Activated gamma-delta T cell (primary cell): ENCODE measurements around the gene SKA1.

Source experiments
- DNase-seq: peaks from one replicate; lab custom pipeline; 2025; lab: John Stamatoyannopoulos, UW
- total RNA-seq, 2 donors: gene quantifications; one replicate each; lab custom pipeline; 2026; lab: John Stamatoyannopoulos, UW

SKA1 gene, protein sequence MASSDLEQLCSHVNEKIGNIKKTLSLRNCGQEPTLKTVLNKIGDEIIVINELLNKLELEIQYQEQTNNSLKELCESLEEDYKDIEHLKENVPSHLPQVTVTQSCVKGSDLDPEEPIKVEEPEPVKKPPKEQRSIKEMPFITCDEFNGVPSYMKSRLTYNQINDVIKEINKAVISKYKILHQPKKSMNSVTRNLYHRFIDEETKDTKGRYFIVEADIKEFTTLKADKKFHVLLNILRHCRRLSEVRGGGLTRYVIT
- 1.3 to 2.1 reads per million in 2 donors for total RNA-seq

- DNase-seq = peak; percentile 82
Measured at GRCh38 chr18:50374753-50375391, at the start of gene SKA1. Gene SKA1 (plus strand): TSS chr18:50375046. CDS start chr18:50375831, 785 bp downstream.

DNA sequence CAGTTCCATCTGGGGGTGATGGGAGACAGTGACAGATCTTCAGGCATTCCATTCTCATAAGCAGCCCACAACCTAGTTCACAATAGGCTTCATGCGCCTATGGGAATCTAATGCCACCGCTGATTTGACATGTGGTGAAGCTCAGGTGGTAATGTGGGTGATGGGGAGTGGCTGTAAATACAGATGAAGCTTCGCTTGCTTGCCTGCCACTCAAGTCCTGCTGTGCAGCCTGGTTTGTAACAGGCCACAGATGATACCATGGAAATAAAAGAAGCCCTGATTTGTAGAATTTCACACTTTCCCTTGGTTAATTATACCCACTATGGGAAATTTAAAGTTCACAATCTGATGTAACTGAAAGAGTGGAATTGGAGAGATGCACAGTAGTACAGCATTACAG, 46.9 kb upstream of the SKA1 start:
- no peak for DNase-seq

DNA sequence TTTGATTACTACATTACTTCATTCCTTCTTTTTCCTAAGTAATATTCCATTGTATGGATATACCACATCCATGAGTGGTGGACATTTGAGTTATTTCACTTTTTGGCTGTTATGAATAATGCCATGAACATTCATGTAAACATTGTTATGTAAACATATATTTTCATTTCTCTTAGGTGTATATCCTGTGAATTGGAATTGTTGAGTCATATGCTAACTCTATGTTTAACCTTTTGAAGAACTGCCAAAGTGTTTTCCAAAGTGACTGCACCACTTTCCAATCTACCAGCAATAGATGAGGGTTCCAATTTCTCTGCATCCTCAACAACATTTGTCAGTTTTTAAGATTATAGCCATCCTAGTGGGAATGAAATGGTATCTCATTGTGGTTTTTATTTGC, 44.7 kb upstream of the SKA1 start:
- no peak for DNase-seq

- DNase-seq = no peak
Measured at GRCh38 chr18:50331691-50332090, 43.2 kb upstream of the SKA1 start.

- DNase-seq = no peak
Measured at GRCh38 chr18:50334546-50335152, 40.2 kb upstream of the SKA1 start.

DNA sequence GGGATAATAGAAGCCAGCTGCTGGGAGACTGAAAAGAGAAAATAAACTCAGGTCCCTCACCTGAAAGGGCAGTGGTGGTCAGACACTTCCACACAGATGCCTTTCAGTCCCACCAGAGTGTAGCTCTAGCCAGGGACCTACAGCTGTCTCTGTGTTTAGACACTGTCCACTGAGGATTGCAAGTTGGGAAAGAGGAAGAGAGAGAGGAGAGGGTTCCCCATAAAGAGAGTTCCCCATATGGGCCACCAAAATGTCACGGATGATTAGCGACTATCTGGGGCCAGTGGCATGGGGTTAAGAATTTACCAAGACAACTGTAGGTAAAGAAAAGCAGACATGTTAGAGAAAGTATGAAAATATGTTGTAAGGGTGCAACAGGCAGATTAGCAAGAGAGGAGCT, 36.7 kb upstream of the SKA1 start:
- DNase-seq = no peak

DNA sequence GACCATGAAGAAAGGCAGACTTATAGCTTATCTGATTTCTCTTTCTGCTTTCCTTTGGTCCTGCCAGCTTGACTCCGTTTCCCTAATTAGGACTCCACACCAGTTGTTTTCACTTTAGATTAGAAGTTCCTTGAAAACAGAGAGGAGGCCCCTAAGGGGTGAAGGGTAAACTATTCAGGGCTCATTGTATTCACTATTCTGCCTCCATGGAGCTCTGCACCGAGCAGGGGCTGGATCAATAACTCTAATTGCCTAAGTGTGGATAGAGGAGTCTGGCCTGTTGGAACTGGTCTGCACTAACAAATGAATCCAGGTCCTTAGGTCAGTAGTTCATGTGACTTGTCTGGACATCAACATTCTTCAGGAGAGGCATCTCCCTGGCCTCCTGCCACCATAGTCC, 36.1 kb upstream of the SKA1 start:
- no peak for DNase-seq

- peak; percentile 4 for DNase-seq
Measured at GRCh38 chr18:50340078-50340477, 34.8 kb upstream of the SKA1 start.

DNA sequence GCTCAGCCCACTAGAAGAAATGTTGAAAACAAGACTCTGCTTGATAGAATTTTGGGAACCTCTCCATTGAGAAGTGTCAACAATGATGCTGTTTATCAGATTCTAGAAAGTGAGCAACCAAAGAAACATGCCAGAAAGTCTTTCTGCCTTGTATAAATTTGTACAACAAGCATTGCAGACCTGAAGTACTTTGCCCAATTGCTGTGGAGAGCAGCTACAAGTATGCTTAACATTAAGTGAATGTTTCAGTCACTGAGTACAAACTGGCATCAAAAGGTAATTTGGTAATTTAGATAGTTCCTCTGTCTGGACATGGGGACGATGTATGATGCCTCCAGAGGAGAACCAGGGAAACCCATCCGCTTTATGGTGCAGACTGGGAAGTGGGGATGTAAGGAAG, 33.4 kb upstream of the SKA1 start:
- DNase-seq = no peak

DNA sequence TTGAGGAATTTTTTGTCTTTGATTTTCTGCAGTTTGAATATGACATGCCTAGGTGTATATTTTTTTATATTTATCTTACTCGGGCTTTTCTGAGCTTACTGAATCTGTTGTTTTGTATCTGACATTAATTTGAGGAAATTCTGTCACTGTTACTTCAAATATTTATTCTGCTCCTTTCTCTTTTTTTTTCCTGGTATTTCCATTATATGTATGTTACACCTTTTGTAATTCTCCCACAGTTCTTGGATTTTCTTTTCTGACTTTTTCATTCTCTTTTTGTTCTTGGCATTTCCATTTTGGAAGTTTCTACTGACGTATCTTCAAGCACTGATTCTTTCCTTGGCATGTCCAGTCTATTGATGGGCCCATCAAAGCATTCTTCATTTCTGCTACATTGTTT, 24.1 kb upstream of the SKA1 start:
- DNase-seq = no peak

DNA sequence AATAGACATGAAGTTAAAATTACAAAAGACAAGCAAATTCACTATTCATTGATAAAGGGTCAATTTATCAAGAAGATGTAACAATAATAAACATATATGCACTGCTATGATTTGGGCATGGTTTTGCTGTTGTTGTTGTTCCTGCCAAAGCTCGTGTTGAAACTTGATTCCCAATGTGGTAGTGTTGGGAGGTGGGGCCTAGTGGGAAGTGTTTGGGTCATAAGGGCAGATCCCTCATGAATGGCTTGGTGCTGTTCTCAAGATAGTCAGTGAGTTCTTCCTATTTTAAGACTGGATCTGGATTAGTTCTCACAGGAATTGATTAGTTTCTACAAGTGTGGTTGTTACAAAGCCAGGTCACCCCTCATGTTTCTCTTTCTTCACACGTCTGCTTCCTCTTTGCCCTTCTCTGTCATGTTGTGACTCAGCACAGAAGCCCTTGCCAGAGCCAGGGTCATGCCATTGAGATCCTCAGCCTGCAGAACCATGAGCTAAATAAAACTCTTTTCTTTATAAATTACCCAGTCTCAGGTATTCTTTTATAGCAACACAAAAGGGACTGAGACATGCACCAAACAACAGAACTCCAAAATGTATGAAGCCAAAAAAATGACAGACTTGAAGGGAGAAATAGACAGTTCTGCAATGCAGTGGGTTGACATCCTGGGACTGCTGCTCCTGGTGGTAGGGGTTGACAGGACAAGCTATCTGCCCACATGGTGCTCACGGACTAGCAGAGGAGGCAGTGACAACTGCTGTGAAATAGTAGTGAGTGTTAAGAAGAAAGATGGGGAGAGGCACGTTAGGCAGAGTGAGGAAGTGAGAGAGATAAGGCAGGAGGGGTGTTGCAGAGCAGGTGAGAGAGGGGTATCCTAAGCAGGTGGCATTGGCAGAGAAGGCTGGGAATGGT, 18.6 kb upstream of the SKA1 start:
- DNase-seq = no peak

DNA sequence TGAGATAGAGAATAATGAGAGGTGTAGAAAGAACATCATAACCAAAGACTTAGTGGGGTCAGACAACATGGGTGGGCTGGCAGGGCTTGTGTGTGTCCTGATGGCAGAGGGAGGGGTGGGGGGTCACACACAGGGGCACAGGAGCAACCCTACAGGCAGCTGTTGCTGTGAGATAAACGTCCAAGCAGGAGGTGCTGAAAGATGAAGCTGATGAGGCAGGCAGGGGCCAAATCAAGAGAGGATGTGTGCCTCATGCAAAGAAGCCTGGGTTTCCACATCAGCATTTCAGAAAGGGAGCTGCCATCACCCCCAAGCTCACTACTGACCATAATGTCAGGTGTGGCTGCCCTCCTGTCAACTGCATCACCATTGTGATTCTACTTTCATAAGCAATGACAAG, 16.0 kb upstream of the SKA1 start:
- no peak for DNase-seq

DNA sequence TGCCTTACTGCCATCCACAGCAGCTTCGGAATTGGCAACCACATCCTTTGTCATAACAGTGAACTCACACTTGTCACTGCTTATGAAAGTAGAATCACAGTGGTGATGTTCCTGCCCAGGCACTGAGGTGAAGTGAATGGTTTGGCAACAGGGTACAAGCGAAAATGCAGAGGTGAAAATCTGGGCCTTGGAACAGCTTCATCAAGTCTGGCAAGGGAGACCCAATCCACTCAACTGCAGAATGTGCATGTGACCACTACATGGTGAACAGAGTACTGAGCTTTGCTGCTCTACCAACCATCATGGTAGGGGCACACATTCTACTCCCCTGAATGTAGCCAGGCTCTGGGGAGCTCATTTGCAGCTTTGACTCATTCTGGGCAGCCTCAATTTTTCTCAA, 15.0 kb upstream of the SKA1 start:
- DNase-seq = no peak

DNA sequence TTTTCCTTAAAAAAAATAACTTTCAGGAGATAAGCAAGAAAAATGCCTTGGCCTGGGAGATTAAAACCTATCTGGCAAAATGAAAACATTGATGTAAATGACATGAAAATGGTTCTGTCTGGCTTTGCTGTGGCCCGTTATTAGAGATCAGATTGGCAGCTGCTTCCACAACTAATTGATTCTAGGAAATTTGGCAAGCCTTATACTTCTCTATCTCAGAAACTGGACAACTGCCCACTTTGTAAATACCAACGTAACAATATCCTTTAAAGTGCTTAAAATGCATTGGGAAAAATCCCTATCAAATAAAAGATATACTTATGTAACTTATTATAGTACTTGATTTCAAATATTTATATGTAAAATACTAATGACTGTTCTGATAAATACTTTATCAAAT, 14.2 kb upstream of the SKA1 start:
- no peak for DNase-seq

GRCh38 chr18:50369672-50370071, 5.2 kb upstream of the SKA1 start:
- no peak for DNase-seq

DNA sequence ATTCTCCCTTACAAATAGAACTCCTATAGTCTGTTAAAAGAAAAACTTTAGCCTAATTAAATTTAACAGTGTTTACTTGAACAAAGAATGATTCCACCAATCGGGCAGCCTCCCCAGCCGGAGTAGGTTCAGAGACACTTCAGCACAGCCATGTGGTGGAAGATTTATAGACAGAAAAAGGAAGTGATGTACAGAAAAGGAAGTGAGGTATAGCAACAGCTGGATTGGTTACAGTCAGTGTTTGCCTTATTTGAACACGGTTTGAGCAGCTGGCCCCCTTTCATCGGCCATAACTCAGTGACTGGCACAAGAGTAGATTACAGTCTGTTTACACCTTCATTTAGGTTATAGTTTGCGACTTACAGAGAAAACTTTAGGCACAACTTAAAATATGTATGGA, 2.1 kb upstream of the SKA1 start:
- DNase-seq = no peak

GRCh38 chr18:50373561-50374219, 1.2 kb upstream of the SKA1 start:
- no peak for DNase-seq

- no peak for DNase-seq
Measured at GRCh38 chr18:50374220-50374752, 560 bp upstream of the SKA1 start.

DNA sequence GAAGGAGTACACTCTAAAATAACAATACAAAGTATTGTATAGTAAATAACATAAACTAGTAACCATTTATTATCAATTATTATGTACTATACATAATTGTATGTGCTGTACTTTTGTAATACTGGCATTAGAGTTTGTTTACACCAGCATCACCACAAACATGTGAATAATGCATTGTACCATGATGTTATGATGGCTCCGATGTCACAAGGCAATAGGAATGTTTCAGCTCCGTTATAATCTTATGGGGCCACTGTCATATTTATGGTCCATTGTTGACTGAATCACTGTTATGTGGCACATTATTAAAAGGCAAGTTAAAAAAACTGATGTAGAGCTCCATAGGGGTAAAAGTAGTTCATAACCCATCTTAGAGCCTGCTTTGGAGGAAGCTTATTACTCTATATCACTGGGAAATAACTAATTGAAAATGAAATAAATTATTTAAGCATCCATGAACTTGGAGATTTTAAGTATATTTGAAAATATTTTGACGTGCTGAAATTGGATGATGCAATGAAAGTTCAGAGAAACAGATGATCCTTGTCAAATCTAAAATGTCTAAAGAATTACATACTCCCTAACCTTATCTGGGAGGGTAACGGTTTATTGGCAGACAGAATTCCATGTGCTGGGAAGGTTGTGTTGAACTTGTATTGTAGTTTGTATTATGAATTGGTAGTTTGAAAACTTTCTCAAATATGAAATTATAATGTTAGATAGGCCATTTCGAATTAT, 2.4 kb downstream of the SKA1 start:
- no peak for DNase-seq

- DNase-seq = no peak
Measured at GRCh38 chr18:50388988-50389387, 14.1 kb downstream of the SKA1 start.

DNA sequence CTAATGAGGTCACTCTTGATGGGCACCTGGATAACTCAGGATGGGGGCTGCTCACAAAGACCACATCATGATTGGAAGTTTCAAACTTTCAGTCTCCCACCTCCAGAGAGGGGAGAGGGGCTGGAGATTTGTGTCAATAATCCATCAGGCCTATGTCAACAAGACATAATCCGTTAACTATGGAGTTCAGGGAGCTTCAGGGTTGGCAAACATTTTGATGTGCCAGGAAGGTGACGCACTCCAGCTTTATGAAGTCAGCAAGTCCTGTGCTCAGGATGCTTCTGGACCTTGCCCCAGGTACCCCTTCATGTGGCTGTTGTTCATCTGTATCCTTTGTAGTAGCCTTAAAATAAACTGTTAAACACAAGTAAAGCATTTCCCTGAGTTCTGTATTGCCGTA, 19.0 kb downstream of the SKA1 start:
- DNase-seq = no peak
